K562 (cell line): ENCODE data around the gene DIP2A. TPM values are rescaled to one million over a fixed set of nuclear protein-coding genes. Genes with fewer than 3 reads are reported as not detected.
A peak's percentile ranks its signal among the peaks of the same experiment; 100 is the strongest.

ENCODE experiments used
- DDX20 ChIP-seq: fragments of 450-650 bp; IDR thresholded peaks from 2 replicates; pipeline ENCODE4 v1.6.1; 2016; ENCODE audit warnings: missing genetic modification characterization, low read depth, mild to moderate bottlenecking, missing compliant biosample characterization, moderate library complexity
- DIDO1 ChIP-seq: fragments of 450-650 bp; IDR thresholded peaks from 2 replicates; pipeline ENCODE4 v1.6.1; 2016; ENCODE audit warnings: low read depth, missing biosample characterization, missing genetic modification characterization
- ESRRA ChIP-seq: fragments of 450-650 bp; IDR thresholded peaks from 2 replicates; pipeline ENCODE4 v1.6.1; 2014; ENCODE audit warnings: low read depth, mild to moderate bottlenecking, moderate library complexity, borderline replicate concordance
- HDAC8 ChIP-seq: fragments of 450-650 bp; IDR thresholded peaks from 2 replicates; pipeline ENCODE4 v1.6.1; 2016; ENCODE audit warnings: mild to moderate bottlenecking, missing genetic modification characterization, moderate library complexity, missing compliant biosample characterization
- HIVEP1 ChIP-seq: fragments of 250-450 bp; sonication (Bioruptor Pico); IDR thresholded peaks from 2 replicates; pipeline ENCODE4 v1.4.0; 2020; ENCODE audit warnings: mild to moderate bottlenecking
- JUND ChIP-seq, 2 experiments: IDR thresholded peaks; 2 replicates in 1 of 2; 3 replicates in 1 of 2; pipeline ENCODE4 v1.6.1; 2011; ENCODE audit warnings: borderline replicate concordance in 2 of 2, low read depth in 2 of 2, low read length in 2 of 2, improper control_type of control experiment in 1 of 2, missing biosample characterization in 1 of 2, missing genetic modification characterization in 1 of 2, missing genetic modification reagents in 1 of 2
- MAFG ChIP-seq: fragments of 450-650 bp; conservative IDR thresholded peaks from 2 replicates; pipeline ENCODE4 v1.6.1; 2016; ENCODE audit warnings: missing genetic modification characterization, missing compliant biosample characterization
- NFXL1 ChIP-seq: fragments of 450-650 bp; formaldehyde crosslinking; IDR thresholded peaks from 2 replicates; pipeline ENCODE4 v1.4.0; 2021; ENCODE audit warnings: mild to moderate bottlenecking
- SMAD3 ChIP-seq: fragments of 450-650 bp; formaldehyde crosslinking; conservative IDR thresholded peaks from 2 replicates; pipeline ENCODE4 v1.4.0; 2020; ENCODE audit warnings: mild to moderate bottlenecking
- SNRNP70 ChIP-seq: fragments of 200-400 bp; formaldehyde crosslinking; optimal IDR thresholded peaks from 2 replicates; pipeline ENCODE3; 2017; ENCODE audit warnings: low read depth, low read length
- TBP ChIP-seq: optimal IDR thresholded peaks from 2 replicates; pipeline ENCODE3; 2011; ENCODE audit warnings: low read depth, low read length, improper control_type of control experiment
- TCFL5 ChIP-seq: fragments of 250-450 bp; sonication (Bioruptor Pico); conservative IDR thresholded peaks from 2 replicates; pipeline ENCODE4 v1.6.1; 2021; ENCODE audit warnings: mild to moderate bottlenecking, moderate library complexity, matching md5 sums
- ZSCAN32 ChIP-seq: fragments of 450-650 bp; formaldehyde crosslinking; IDR thresholded peaks from 2 replicates; pipeline ENCODE4 v1.4.0; 2020; ENCODE audit warnings: mild to moderate bottlenecking, moderate library complexity
- polyA plus RNA-seq, 8 experiments: library from polyadenylated mRNA; depleted of rRNA in 4 of 8; stranded (reverse) in 5 of 8; unstranded in 3 of 8; fragments of >200 nt; fragmentation: Nextera tagmentation in 2 of 8; fragmentation: Illumina TruSeq in 1 of 8; extraction: Ambion mirVana in 2 of 8; extraction: Trizol in 1 of 8; gene quantifications; 2 replicates each; pipeline versions ENCODE4 v1.2.1 to v1.2.3, GENCODE V29; 2011 to 2014; ENCODE audit warnings: inconsistent platforms in 1 of 8, missing spikeins in 1 of 8
- total RNA-seq, 7 experiments: library from RNA; depleted of rRNA in 6 of 7; stranded (reverse); fragments of >200 nt in 6 of 7; fragmentation: Illumina TruSeq in 2 of 7; extraction: Trizol in 2 of 7; gene quantifications; 2 replicates each; pipeline versions ENCODE4 v1.2.1 to v1.2.3, GENCODE V29; 2011 to 2021; ENCODE audit warnings: low replicate concordance in 1 of 7
- TF ChIP-seq, protein P1 (sequence below): sonication (generic); formaldehyde crosslinking; IDR thresholded peaks from 2 replicates; pipeline ENCODE4 v1.9.0; 2022; ENCODE audit warnings: mild to moderate bottlenecking, missing genetic modification reagents
- TF ChIP-seq, protein P2 (sequence below), 2 experiments: fragments of 450-650 bp; conservative IDR thresholded peaks; 2 replicates each; pipeline ENCODE4 v1.6.1; 2017; ENCODE audit warnings: mild to moderate bottlenecking in 2 of 2, moderate library complexity in 2 of 2
- TF ChIP-seq, protein P3 (sequence below): fragments of 250-450 bp; sonication (Bioruptor Pico); IDR thresholded peaks from 2 replicates; pipeline ENCODE4 v1.8.0; 2022; ENCODE audit warnings: moderate library complexity, mild to moderate bottlenecking, inconsistent platforms
- TF ChIP-seq, protein P4 (sequence below): fragments of 250-450 bp; sonication (Bioruptor Pico); IDR thresholded peaks from 2 replicates; pipeline ENCODE4 v1.5.0; 2021; ENCODE audit warnings: mild to moderate bottlenecking, borderline replicate concordance
- TF ChIP-seq, protein P5 (sequence below): fragments of 250-450 bp; sonication (Bioruptor Pico); IDR thresholded peaks from 2 replicates; pipeline ENCODE4 v1.4.0; 2020; ENCODE audit warnings: mild to moderate bottlenecking

The DIP2A gene
- total and polyA plus RNA-seq, 9 of the 15 experiments (the other 6 are each of a cell fraction or from before 2014, with no cell fraction given), result 4.3 to 34.5 (median 20.3) TPM

DNA sequence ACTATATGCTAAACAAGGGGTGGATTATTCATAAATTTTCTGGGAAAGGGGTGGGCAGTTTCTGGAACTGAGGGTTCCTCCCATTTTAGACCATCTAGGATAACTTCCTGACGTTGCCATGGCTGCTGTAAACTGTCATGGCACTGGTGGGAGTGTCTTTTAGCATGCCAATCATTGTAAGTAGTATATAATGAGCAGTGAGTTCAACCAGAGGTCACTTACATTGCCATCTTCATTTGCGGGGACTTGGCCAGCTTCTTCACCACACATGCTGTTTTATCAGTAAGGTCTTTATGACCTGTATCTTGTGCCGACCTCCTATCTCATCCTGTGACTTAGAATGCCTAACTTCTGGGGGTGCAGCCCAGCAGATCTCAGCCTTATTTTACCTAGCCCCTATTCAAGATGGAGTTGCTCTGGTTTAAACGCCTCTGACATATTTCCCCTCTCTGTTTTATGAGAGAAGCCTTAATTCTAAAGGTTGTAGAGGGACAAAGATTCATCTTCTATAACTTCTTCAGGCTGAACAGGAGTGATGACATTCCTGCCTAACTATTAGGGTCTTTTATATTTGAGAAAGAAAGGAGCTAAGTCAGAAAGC is 60.4 kb downstream of the DIP2A start (continued):
- TF ChIP-seq, protein P1, sequence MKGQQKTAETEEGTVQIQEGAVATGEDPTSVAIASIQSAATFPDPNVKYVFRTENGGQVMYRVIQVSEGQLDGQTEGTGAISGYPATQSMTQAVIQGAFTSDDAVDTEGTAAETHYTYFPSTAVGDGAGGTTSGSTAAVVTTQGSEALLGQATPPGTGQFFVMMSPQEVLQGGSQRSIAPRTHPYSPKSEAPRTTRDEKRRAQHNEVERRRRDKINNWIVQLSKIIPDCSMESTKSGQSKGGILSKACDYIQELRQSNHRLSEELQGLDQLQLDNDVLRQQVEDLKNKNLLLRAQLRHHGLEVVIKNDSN (CRISPR knock-in tag), result no peak
- TF ChIP-seq TCFL5 (0 out of 2 replicates have a peak, but pooled peaks have one; percentile 48), ESRRA (peak; percentile 32; the same call in 1 of the 2 replicates), HIVEP1 (CRISPR knock-in tag) (peak; percentile 90; the same call in 1 of the 2 replicates), SMAD3 (CRISPR knock-in tag) (peak; percentile 95), HDAC8 (tag) (peak; percentile 92), MAFG (tag) (peak; percentile 38; the same call in 1 of the 2 replicates), JUND (IDR thresholded peaks at IDR 0.05; ENCODE audit: borderline replicate concordance, low read depth, low read length) (no peak), JUND (tag; IDR thresholded peaks at IDR 0.05; ENCODE audit: borderline replicate concordance, low read depth, low read length) (peak; percentile 50; the same call in 1 of the 3 replicates), ZSCAN32 (CRISPR knock-in tag) (no peak), DDX20 (peak; percentile 95), DIDO1 (tag) (0 out of 2 replicates have a peak, but pooled peaks have one; percentile 50), SNRNP70 (no peak), TBP (peak; percentile 23), NFXL1 (CRISPR knock-in tag) (peak; percentile 41; the same call in 1 of the 2 replicates)
- TF ChIP-seq, protein P2, sequence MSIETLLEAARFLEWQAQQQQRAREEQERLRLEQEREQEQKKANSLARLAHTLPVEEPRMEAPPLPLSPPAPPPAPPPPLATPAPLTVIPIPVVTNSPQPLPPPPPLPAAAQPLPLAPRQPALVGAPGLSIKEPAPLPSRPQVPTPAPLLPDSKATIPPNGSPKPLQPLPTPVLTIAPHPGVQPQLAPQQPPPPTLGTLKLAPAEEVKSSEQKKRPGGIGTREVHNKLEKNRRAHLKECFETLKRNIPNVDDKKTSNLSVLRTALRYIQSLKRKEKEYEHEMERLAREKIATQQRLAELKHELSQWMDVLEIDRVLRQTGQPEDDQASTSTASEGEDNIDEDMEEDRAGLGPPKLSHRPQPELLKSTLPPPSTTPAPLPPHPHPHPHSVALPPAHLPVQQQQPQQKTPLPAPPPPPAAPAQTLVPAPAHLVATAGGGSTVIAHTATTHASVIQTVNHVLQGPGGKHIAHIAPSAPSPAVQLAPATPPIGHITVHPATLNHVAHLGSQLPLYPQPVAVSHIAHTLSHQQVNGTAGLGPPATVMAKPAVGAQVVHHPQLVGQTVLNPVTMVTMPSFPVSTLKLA (conservative IDR thresholded peaks at IDR 0.05), result peak; percentile 28 to 39; a peak in 2 of 4 replicates
- TF ChIP-seq, protein P3, sequence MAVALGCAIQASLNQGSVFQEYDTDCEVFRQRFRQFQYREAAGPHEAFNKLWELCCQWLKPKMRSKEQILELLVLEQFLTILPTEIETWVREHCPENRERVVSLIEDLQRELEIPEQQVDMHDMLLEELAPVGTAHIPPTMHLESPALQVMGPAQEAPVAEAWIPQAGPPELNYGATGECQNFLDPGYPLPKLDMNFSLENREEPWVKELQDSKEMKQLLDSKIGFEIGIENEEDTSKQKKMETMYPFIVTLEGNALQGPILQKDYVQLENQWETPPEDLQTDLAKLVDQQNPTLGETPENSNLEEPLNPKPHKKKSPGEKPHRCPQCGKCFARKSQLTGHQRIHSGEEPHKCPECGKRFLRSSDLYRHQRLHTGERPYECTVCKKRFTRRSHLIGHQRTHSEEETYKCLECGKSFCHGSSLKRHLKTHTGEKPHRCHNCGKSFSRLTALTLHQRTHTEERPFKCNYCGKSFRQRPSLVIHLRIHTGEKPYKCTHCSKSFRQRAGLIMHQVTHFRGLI (CRISPR knock-in tag), result peak; percentile 94
- TF ChIP-seq, protein P4, sequence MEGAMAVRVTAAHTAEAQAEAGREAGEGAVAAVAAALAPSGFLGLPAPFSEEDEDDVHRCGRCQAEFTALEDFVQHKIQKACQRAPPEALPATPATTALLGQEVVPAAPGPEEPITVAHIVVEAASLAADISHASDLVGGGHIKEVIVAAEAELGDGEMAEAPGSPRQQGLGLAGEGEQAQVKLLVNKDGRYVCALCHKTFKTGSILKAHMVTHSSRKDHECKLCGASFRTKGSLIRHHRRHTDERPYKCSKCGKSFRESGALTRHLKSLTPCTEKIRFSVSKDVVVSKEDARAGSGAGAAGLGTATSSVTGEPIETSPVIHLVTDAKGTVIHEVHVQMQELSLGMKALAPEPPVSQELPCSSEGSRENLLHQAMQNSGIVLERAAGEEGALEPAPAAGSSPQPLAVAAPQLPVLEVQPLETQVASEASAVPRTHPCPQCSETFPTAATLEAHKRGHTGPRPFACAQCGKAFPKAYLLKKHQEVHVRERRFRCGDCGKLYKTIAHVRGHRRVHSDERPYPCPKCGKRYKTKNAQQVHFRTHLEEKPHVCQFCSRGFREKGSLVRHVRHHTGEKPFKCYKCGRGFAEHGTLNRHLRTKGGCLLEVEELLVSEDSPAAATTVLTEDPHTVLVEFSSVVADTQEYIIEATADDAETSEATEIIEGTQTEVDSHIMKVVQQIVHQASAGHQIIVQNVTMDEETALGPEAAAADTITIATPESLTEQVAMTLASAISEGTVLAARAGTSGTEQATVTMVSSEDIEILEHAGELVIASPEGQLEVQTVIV (CRISPR knock-in tag), result peak; percentile 68; the same call in 1 of the 2 replicates
- TF ChIP-seq, protein P5, sequence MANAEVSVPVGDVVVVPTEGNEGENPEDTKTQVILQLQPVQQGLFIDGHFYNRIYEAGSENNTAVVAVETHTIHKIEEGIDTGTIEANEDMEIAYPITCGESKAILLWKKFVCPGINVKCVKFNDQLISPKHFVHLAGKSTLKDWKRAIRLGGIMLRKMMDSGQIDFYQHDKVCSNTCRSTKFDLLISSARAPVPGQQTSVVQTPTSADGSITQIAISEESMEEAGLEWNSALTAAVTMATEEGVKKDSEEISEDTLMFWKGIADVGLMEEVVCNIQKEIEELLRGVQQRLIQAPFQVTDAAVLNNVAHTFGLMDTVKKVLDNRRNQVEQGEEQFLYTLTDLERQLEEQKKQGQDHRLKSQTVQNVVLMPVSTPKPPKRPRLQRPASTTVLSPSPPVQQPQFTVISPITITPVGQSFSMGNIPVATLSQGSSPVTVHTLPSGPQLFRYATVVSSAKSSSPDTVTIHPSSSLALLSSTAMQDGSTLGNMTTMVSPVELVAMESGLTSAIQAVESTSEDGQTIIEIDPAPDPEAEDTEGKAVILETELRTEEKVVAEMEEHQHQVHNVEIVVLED, result peak; percentile 67; the same call in 1 of the 2 replicates
